CD1c-positive myeloid dendritic cell (primary cell): ENCODE results near the gene MEX3B.

ENCODE experiments used
- DNase-seq: peaks from one replicate; pipeline ENCODE4 v3.0.0-alpha.2; 2016; ENCODE audit errors: extremely low spot score

MEX3B gene

DNA sequence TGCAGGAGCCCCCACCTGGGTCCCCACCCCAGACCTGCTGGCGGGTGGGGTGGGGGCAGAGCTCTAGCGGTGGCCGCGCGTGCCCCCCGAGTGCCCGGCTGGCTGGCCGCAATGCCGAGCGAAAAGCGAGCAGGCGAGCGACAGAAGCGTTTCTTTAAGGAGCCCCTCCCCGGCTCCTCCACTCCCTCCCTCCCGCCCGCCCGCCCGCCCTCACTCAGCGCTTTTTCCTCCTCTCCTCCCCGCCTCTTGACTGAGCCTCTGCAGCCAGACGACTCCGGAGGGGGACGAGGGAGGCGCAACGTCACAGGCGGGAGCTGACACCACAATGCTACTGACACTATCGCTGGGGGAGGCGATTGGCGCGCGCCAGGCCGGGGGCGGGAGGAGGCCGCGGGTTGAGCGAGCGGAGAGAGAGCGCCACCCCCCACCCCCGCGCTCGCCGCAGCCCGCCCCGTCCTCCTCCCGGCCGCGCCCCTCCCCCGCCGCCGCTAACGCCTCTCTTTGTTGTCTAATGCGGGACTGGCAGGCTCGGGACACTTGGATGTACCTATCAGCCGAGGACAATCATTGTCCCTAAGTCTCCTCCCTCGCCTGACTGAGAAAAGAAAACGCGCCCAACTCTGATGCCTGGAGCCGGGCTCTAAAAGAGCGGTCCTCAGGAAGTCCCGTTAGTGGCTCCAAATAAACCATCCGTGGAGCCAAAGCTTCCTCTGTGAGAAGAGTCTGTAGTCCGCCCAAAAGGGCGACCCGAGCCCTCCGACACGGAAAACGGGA, at the start of gene MEX3B:
Gene MEX3B, minus strand, starts transcription at position 127 of the 774 bp plus-strand sequence. CDS start 313 bp downstream, outside the sequence.
- DNase-seq, result peak; percentile 96

DNA sequence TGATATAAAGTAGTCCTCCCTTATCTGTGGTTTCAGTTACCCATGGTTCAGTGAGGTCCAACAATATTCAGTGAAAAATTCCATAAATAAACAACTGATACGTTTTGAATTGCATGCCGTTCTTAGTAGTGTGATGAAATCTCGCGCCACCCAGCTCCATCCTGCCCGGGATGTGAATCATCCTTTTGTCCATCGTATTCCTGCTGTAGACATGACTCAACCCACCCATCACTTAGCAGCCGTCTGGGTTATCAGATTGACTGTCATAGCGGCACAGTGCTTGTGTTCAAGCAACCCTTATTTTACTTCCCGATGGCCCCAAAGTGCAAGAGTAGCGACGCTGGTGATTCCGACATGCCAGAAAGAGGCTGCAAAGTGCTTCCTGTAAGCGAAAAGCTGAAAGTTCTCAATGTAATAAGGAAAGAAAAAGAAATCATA, 48.0 kb upstream of the MEX3B start:
- no peak for DNase-seq

DNA sequence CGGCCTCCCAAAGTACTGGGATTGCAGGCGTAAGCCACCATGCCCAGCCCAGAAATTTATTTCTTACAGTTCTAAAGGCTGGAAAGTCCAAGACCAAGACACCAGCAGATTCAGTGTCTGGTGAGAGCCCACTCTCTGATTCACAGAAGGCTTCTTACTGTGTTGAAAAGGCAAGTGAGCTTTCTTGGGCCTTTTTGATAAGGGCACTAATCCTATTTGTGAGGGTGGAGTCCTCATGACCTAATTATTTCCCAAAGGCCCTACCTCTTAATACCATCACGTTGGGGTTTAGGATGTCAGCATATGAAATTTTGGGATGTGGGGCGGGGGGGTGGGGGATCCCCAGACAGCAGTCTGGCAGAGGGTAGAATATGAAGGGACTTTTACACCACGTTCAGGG, 47.5 kb upstream of the MEX3B start:
- no peak for DNase-seq

DNA sequence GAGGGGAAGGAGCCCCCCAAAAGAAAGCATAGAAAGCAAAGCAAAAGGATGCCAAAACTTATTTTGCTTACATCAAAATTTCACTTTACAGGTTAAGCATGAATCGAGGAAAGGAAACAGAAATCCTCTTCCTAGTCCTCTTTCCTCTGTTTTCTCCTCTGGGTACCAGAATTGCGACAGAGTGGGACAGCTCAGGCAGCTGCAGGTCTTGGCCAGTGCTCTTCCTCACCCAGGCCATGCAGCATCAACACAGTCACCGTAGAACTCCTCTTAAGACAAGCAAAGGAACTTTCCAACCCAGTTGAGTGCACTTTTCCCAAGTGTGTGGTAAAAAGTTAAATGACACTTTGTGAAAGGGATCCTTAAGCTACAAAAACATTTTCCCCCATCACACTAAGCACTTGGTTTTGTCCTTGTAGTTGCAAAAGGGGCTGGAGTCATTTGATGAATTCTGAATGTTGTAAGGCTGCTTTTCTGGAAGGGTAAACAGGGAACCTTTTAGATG, 45.9 kb upstream of the MEX3B start:
- no peak for DNase-seq

DNA sequence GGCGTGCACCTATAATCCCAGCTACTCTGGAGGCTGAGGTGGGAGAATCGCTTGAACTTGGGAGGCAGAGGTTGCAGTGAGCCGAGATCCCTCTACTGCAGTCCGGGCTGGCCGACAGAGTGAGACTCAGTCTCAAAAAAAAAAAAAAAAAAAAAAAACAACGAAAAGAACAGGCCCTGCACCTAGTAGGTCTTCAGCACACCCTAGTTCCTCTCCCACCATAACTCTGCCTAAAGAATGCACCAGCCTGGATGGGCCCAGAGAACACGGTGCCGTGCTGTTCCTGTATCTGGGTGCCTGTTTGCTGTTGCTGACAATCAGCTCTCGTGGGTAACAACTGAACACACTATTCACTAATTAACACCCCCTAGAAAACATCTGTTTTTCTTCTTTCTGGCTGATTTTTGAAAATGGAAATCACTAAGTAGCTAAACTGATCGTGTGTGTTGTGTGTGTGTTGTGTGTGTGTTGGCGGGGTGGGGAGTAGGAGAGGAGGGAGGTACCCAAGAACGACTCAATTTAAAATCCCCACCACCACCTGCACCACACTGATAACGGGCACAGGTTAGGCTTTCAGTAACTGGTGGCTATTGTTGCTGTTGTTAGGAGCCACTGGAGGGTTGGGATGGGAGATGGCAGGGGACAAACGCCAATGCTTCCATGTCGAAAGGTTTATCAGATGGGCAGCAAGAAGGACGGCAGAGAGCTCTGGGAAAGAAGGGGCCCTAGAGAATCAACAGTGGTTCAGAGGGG, 40.6 kb upstream of the MEX3B start:
- DNase-seq, result no peak

DNA sequence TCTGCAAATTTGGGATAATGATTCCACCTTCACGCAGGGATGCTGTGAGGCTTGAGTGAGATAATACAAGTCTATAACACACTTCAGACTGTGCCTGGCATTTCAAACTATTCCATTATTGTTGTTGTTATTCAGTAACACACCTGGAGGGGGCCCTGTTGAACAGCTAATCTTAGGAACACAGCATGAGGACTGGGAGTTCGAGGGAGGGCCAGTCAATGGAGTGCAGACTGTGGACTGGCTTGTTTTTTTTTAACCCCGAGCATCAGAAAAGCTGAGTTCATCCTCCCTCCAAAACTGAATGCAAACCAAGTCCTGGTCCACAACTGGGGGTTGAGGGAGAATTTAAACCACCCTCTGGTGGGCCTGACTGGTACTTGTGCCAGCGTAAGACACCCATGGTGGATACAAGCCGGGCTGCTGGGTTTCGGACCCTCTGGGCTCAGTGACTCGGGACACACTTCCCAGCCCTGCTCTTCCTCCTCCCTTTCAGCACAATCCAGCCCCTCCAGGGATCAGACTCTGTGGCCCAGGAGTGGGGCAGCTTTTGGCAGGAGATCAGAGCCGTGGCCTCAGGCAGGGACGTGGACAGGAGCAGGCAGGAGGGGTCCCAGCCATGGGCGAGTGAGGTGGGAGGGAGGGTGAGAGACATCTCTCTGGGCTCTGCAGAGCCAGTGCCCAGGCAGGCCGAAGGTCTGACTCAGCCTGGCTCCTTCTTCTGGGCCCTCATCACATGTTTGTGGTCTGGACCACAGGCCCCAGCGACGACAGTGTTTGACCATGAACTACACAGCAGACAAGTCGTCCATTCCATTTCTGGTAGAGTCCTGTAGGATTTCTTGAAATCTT, 36.3 kb upstream of the MEX3B start:
- no peak for DNase-seq

DNA sequence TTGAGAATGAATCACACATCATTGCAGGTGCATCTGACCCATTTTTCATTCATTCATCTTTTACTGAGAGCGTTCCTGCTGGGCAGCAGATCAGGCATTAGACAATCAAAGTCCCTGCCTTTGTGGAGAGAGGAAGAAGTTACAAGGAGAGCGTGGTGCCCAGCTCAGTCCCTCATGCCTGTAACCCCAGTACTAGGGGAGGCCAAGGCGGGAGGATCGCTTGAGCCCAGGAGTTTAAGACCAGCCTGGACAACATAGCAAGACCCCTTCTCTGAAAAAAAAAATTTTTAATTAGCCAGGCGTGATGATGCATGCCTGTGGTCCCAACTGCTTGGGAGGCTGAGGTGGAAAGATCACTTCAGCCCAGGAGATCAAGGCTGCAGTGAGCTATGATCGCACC, 35.0 kb upstream of the MEX3B start:
- no peak for DNase-seq

DNA sequence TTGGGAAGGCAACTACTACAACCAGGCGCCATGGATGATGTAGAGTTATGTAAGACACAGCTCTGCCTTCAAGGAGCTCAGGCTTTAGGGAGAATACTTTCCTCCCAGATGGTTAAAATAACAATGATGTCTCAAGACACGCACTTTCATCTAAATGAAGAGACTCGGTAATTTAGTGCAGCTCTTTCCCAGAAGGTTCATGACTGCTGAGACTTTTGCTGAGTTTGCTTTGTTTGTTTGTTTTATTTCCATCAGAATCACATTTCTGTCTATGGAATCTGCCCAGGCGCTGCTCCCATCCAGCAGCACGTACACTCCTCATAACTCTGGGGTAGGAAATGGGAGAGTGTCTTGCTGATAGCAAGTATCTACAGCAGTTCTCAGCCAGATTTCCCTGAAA, 33.9 kb upstream of the MEX3B start:
- no peak for DNase-seq

DNA sequence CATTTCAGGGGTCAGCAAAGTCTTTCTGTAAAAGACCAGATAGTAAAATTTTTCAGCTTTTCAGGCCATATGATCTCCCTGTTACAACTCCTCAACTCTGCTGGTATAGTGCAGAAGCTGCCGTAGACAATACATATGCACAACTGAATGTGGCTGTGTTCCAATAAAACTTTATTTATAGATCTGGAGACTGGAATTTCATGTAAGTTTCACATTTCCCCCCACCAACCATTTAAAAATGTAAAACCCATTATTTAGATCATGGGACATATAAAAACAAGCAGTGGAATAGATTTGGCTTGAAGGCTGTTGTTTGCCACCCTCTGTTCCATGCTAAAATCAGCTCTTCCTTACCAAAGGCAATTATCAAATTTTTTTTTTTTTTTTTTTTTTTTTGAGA, 28.8 kb upstream of the MEX3B start:
- no peak for DNase-seq

DNA sequence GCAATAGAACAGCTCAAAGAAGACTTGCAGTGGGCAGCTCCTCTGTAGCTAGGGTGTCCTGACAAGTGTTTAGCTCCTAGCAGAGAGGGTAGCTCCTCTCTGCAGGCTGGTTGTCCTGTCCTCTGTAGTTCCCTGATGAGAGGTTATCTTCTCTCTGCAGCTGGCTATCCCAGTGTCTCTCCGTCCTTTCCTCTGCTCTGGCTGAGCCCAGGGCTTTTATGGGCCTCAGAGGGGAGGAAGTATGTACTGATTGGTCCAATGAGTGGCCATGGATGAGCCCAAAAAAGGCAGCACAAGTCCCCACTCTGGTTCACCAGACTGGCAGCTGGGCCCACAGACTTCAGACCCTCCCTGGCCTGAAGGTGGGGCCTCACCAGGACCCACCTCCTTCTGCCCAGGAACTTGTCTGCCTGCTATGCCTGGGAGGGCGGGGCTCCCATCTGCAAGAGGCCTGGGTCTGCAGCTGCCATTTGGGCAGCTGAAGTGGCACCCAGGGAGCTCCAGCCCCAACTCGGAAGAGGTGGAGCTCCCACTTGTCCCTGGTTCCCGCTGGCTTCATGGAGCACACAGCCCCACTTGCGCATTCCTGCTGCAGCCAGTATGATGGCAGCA, 27.2 kb upstream of the MEX3B start:
- no peak for DNase-seq

DNA sequence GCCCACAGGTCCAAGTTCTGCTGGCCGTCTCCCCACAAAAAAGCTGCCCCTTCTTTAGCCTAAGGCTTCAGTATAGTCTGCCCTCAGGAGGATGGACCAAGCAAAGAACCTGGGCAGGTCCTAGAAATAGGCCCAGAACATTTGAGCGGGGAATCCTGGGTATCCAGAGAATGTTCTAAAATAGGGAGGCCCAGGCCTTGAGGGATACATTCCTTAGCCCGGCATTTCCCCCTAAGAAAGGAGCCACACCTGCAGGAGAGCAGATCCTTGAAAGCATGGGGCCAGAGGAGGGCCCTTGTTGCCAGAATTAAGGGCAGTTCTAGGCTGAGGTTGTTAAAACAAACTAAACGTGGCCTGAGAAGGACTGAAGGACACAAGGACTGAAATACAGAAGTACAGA, 20.6 kb upstream of the MEX3B start:
- DNase-seq, result no peak

DNA sequence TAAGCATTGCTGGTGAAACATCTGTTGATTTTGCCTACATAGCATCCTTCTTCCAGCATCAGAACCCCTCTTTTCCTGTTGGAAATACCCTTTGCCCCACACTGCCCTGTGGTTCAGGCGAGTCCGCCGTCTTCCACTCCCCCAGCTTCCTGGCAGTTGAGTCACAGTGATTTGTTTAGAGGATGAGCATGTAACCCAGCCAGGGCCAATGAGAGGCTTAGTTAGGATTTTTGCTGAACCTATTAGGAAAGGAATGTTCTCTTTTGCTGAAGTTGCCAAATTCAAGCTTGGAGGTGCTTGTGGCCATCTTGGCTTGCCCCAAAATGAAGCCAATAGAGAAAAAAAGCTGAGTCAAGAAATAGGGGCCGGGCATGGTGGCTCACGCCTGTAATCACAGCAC, 19.0 kb upstream of the MEX3B start:
- no peak for DNase-seq

DNA sequence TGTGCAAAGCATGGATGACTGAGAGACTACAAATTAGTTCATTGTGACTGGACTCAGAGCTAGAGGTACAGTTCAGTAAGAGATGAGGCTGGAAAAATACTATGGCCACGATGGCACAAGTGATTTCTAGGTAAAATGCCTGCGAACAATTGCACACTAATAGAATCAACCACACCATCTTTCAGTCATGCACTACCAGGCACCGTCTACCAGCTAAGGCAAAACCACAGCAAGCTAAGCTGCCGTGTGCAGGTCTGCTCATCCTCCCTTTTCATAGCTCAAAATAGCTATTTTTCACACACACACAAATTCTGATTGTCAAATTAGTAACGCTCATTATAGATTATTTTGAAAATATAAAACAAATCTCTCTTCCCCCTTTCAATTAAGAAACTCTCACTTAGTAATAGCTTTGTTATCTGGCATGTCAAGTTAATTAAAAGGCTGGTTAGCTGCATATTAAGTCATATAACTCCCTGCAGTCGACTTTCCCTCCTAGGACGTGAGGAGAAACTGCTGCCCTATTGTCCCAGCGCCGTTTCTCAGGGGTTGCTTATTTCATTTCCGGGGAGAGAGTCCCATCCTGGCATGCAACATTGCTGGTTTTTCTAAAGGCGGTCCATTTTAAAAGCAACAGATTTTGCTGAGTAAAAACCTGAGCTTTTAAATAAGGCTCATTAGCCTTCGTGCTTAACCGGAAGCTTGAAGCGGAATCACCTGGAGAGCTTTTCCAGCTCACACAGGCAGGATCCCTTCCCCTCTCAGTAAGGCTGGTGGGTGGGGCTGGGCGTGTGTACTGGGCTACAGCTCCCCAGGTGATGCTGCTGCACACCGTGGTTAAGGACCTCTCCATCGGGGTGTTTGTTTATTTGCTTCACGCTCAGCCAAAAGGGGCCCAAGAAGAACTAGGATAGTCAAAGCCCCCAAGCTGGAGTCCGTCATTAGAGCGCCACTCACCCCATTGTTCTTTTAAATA, 16.9 kb upstream of the MEX3B start:
- DNase-seq, result no peak

DNA sequence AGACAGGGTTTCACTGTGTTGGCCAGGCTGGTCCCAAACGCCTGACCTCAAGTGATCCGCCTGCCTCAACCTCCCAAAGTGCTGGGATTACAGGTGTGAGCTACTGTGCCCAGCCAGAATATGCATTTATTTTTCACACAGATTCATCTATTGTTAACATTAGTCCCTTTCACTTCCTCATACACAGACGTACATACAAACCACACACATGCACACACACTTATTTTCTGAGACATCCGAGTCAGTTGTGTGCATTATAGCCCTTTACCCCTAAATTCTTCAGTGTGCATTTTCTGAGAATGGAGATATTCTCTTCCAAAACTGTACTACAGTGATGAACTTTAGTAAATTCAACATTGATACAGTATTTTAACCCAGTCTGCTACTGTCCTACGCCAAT, 15.0 kb upstream of the MEX3B start:
- no peak for DNase-seq

DNA sequence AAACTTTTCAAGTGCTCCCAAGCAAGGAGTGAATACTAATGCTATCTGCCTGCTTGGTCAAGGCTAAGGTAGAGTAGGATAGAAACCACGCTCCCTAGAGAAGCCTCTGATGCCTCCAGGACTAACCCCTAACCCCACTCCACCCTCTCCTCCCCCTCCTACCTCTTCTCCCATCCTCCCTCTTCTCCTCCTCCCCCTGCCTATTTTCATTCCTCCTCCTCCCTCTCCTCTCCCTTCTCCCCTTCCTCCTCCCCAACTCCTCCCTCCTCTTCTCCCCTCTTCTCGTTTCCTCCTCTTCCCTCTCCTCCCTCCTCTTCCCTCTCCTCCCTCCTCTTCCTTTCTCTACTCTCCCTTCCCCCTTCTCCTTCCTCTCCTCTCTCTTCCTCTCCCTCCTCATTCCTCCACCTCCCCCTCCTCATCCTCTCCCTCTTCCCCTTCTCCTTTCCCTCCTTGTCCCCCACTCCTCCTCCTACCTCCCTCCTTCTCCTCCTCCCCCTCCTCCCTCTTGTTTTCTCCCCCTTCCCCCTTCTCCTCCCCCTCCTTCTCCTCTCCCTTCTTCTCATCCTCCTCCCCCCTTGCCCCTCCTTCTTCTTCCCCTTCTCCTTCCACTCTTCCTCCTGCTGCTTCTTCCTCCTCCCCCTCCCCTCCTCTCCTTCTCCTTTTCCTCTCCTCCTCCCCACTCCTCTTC, 12.8 kb upstream of the MEX3B start:
- DNase-seq, result no peak

DNA sequence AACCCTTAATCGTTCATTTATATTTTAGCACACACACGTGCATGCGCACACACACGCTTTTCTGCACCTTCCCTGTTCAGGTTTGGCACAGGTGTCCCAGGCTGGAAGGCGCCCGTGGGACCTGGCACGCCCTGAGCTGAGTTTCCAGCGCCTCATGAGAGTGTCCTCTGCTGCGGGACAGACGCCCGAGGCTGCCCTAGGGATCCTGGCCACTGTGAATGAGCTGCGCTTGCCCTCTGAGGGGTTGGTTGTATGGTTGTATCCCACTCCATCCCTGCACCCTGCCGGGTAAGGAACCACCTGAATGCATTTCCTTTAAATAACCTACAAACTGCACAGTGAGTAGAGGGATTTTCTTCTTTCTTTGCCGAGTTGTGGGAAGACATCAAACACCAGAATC, 12.2 kb upstream of the MEX3B start:
- DNase-seq, result no peak

DNA sequence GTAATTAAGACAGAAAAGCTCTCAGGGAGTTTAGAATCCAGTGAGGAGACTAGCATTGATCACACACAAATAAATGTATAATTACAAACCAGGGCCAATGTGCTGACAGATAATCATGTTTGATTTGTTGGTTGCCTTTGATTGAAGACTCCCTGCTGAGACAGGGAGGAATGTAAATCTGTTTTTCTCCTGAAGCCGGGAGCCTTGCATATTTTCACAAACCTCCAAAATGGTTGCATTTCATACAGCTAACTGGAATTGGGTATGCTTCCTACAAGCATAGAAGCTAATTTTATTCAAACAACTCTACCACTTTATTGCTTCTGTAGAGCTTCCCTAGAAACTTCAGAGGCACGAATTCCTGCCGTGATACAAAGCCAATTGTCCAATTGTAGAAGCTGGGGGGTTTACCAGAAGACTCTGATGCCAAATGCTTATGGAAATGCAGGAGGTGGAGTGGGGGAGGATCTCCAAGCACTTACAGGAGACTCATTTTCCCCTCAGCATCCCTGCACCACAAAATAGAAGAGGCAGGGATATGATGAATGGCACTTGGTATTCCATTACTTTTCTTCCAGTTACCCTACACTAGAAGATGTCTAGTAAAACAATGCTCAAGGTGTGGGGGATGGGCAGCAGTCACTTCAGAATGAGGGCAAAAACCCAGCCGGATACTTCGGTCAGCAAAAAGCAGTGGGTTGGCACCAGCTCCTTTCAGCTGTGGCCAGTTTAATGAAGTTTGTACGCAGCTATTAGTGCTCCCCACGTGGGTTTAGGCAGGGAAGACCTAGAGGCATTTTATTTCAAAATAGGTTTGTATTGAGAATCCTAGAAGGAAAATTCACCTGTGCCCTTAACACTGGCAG, 11.4 kb upstream of the MEX3B start:
- no peak for DNase-seq

DNA sequence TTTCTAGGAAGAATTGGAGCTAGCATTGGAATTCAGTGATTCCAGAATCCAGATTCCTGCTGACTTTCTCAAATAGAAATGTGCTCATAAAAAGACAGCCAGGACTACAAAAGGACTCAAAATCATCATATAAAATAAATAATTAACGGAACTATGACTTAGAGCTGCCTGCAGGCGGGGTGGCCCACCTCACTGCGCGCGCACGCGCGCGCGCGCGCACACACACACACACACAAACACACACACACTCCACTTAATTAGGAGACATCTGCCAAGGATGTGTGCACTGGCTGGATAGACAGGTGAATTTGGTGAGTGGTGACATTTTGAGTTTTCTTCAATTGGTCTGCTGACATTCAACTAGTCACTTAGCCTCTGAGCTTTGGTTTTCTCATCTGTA, 6.9 kb upstream of the MEX3B start:
- DNase-seq, result no peak

DNA sequence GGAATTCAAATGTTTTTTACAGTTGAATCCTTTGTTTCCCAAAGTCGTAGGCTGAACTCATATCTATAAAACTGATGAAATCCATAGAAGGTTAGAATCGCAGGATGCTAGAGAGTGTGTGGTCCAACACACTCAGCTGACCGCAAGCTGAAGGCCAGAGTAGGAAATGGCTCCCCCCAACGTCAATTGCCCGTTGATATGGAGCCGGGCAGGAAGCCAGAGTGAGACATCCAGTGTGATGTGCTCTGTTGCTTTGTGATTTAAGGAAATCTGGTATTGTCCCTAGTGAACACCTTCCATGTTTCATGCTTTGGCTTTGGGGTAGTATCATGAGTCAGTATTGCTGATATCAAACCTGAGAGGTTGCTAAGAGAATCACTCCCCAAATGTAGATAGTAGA, 5.8 kb upstream of the MEX3B start:
- no peak for DNase-seq
